GM18951 (cell line): ENCODE measurements around the gene FASTK.

ENCODE experiments used
- POLR2A ChIP-seq: IDR thresholded peaks from 4 replicates; pipeline ENCODE4 v1.6.1; 2011; ENCODE audit warnings: mild to moderate bottlenecking; ENCODE audit not compliant: insufficient read length, insufficient read depth; ENCODE audit errors: extremely low read depth
- in situ Hi-C: fragments of 300-500 bp; cut with MboI; formaldehyde crosslinking; loops from one replicate; pipeline ENCODE4 v1.12.0; 2022; ENCODE audit warnings: low sequenced_read_pairs, mixed read lengths, inconsistent platforms; ENCODE audit not compliant: unreplicated experiment

The FASTK gene

GRCh38 chr7:151122796-151123157 is 42.2 kb upstream of the FASTK start:
- in situ Hi-C loops = no loop called here
- TF ChIP-seq POLR2A = no peak

DNA sequence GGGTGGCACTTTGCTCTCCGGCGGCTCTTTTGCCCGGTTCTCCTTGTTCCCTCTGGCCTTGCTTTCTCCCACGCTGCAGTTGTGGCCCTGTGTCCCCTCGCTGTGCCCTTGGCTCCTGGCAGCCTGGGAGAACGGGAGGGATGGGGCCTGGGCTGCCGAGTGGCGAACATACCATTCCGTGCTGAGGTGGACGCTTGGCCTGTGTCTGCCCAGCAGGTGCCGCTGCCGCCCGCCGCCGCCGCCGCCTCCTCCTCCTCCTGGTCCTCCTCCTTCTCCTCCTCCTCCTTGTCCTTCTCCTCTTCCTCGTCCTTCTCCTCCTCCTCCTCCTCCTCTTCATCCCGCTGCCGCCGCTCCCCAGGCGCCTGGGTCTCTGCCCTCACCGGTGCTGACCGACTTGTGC is 41.7 kb upstream of the FASTK start:
- in situ Hi-C loops = no loop called here
- TF ChIP-seq POLR2A = no peak

DNA sequence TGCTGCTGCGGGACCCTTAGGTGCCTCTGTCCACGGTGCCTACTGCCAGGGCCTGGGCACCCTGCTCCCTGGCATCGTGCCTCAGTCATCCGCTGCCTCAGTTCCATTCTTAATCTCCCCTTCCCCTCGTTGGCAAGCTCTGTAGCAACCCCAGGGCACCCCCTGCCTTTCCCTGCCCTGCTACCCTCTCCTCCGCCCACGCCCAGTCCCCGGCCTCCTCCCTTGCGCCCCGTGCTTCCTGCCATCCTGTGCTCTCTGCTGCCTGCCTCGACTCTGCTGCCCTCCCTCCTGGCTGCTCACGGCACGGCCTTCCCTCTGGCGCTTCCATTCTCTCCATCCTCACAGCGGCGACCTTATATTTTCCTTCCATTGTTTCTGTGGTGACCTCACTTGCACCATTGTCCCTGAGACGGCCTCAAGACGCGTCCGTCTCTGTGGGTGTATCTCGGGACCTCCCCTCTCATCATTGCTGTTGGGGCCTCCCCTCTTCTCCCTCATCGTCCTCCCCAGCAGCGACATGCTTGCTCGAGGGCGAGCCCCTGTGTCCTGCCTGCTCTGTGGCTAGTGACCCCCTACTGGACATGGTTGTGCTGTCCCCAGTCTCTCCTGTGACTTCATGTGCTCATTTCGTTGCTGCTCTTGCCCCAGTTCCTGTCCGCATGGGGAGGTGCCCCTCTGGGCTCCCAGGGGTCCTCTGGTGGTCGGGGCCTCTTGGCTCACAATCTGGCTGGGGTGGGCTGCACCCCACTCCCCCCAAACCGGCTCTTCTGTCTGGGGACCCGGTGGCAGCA is 41.0 kb upstream of the FASTK start:
- TF ChIP-seq POLR2A = no peak
- in situ Hi-C loops = no loop called here

DNA sequence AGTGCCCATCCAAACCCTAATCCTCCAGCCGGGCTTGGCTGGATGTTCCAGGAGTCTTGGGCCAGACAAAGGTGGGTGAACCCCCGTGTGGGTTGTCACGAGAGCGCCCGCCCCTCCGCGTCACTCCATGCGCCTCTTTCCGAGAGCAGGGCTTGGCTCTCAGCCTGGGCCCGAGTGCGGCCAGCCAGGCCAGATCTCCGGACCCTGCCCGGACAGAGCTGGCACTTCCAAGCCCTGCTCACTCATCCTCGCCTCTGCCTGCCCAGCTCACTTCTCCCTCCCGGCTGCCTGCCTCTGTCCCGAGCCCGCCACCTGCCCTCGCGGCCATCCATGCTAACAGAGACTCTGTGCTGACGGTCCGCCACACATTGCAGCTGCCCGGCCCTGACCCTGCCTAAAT is 40.3 kb upstream of the FASTK start:
- TF ChIP-seq POLR2A = no peak
- in situ Hi-C loops = no loop called here

DNA sequence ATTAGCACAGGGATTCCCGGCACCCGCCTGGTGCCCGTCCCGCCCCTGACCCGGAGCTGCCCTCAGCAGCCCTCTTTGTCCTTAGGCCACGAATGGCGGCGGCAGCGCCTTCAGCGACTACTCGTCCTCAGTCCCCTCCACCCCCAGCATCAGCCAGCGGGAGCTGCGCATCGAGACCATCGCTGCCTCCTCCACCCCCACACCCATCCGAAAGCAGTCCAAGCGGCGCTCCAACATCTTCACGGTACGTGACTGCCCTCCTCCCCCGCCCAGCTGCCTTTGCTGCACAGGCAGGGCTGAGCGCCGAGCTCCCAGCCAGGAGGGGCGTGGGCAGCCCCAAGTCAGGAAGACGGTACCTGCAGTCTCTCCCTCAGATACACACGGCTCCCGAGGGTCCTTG is 39.3 kb upstream of the FASTK start:
- in situ Hi-C loops = no loop called here
- TF ChIP-seq POLR2A = no peak

GRCh38 chr7:151119055-151119415 is 38.4 kb upstream of the FASTK start:
- TF ChIP-seq POLR2A = no peak
- in situ Hi-C loops = no loop called here

GRCh38 chr7:151118108-151119054 is 37.8 kb upstream of the FASTK start:
- in situ Hi-C loops = no loop called here
- TF ChIP-seq POLR2A = no peak

DNA sequence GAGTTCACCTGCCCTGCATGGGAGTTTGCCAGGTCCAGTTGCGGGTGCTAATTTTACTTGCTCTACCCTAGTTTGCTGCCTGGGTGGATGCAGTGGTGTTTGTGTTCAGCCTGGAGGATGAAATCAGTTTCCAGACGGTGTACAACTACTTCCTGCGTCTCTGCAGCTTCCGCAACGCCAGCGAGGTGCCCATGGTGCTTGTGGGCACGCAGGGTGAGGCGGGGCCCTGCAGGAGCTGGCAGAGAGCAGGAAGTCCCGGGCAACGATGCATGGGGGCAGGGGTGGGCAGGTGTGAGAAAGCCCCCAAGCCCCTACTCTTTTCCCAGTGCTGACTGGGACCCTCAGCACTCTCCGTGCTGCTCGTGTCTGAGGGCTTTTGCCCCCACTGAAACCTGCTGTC is 37.0 kb upstream of the FASTK start:
- no peak for TF ChIP-seq POLR2A
- in situ Hi-C loops = no loop called here

- TF ChIP-seq POLR2A = no peak
- in situ Hi-C loops = no loop called here
These were observed 36.2 kb upstream of the FASTK start for GRCh38 chr7:151116603-151117440.

- in situ Hi-C loops = no loop called here
- TF ChIP-seq POLR2A = no peak
These were observed 35.3 kb upstream of the FASTK start for GRCh38 chr7:151115836-151116418.

DNA sequence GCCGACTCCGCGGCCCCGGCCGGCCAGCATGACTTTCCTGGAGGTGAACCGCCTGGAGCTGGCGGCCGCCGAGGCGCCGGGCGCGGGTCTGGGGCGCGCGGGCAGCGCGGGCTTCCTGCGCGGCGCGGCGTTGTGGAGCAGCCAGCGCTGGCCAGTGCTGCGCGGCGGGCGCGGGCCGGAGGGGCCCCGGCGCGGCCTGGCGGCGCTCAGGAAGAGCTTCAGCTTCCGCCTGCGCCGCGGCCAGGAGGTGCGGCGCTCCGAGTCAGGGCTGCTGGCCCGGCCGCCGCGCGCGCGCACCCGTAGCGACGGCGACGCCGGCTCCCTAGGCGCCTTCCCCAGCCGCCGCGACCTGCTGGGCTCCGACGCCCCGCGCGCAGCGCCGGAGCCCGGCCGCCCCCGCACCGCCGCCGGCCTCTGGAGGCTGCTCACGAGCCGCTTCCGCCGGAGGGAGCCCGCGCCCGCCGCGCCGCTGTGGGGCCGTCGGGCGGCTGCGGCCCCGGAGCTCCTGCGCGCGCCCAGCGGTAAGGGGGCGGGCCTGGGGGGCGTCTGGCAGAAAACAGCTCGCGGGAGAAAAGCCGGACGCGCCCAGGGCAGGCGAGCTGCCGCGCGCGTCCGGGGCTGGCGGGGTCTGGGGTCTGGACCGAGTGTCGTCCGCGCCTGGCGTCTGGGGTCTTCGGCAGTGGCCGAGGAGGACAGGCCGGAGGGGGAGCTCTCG is 34.7 kb upstream of the FASTK start:
- TF ChIP-seq POLR2A = no peak
- in situ Hi-C loops = no loop called here
